Measurements from ENCODE around the gene DKC1.

GRCh38 chrX:154804261-154804956 lies 41.7 kb downstream of the DKC1 start:
- TF ChIP-seq, protein P1, sequence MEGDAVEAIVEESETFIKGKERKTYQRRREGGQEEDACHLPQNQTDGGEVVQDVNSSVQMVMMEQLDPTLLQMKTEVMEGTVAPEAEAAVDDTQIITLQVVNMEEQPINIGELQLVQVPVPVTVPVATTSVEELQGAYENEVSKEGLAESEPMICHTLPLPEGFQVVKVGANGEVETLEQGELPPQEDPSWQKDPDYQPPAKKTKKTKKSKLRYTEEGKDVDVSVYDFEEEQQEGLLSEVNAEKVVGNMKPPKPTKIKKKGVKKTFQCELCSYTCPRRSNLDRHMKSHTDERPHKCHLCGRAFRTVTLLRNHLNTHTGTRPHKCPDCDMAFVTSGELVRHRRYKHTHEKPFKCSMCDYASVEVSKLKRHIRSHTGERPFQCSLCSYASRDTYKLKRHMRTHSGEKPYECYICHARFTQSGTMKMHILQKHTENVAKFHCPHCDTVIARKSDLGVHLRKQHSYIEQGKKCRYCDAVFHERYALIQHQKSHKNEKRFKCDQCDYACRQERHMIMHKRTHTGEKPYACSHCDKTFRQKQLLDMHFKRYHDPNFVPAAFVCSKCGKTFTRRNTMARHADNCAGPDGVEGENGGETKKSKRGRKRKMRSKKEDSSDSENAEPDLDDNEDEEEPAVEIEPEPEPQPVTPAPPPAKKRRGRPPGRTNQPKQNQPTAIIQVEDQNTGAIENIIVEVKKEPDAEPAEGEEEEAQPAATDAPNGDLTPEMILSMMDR (IDR thresholded peaks at IDR 0.05), result no peak
- TF ChIP-seq POLR2AphosphoS5 (IDR thresholded peaks at IDR 0.05) (no peak), EP300 (IDR thresholded peaks at IDR 0.05) (no peak), POLR2A (IDR thresholded peaks at IDR 0.05) (no peak)

All from suprapubic skin (tissue), 4 donors.